ENCODE measurements around the gene SLC38A10.

Gene SLC38A10

DNA sequence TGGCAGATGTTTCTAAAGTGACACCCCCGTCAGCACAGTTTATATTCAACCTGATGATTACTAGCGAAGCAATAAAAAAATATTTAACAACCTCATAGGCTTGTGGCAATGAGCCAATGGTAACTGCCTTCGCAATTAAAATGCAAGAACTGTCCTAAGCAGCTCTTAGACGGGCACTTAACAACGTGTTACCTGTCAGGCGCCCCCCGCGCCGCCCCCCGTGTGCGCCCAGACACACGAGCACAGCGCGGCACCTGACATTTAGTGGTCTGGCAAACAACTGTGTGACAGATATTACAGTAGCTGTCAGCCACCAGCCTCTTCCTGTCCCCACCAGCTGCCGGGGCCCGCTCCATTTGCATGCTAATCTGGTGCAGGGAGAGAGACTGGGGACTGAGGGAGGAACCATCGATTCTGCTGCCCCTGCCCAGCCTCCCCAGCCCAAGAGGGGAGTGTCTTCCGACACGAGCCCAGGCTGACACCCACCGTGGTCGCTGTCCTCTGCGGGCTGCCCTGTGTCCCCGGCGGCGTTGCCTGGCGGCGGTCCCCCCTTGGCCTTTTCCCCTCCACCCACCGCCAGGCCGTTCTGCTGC is 43.3 kb downstream of the SLC38A10 start:
- no peak for DNase-seq

DNA sequence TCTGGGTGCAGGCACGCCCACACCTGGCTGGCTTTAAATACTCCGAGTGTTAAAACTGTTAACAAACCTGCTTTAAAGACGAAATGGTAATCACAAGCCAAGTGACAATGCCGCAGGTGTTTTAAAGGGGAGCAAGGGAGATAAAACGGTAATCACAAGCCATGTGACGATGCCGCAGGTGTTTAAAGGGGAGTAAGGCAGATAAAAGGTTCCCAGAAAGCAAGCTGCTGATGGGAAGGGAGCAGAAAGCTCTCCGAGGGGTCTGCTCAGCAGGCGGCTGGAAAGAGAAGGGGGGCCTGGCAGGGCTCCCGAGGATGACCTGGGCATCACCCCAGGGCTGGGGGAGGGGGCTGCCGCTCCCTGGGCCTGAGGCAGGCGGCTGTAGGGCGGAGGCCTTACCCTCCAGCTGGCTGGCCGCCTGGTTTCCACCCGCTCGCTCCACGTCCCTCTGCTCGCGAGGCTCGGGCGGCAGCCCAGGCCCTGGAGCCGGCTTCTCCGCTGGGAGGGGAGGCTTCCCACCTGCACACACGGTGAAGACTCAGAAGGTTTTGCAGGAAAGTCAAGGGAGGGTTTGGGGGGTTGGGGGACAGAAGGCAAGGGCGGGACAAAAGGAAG is 43.9 kb downstream of the SLC38A10 start:
- DNase-seq = no peak

DNA sequence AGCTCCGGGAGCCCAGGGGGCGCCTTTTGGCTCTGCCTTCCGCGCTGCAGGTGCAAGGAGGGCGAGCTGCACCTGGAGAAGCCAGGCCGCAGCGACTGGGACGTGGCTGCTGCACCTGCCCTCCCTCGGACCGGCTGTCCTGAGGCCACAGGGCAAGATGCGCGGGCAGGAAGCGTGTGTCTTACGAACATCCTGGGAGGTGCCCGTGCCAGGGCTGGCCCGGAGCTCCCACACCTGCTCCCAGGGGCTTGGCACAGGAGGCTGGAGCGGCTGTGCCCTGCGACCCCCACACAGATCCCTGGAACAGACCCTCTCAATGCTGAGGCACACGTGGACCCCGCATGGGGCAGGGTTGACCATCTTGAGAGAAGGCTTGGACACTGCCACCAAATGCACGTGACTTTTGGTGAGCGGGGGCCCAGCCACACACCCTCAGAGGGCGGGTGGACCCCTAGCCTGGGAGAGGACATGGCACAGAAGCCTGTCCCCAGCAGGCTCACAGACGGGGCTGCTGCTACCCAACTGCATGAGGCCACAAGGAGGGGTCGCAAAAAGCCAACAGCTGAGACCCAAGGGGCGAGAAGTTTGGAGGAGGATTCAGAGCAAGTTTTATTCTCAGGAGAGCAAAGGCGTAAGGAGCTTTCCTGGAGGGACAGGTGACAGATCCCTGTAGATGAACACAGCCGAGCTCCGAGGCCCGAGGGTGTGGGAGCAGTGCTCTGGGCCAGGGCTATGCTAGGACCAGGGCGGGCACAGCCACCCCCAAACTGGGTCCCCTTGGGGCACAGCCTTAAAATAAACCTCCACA is 44.6 kb downstream of the SLC38A10 start:
- DNase-seq = no peak

DNA sequence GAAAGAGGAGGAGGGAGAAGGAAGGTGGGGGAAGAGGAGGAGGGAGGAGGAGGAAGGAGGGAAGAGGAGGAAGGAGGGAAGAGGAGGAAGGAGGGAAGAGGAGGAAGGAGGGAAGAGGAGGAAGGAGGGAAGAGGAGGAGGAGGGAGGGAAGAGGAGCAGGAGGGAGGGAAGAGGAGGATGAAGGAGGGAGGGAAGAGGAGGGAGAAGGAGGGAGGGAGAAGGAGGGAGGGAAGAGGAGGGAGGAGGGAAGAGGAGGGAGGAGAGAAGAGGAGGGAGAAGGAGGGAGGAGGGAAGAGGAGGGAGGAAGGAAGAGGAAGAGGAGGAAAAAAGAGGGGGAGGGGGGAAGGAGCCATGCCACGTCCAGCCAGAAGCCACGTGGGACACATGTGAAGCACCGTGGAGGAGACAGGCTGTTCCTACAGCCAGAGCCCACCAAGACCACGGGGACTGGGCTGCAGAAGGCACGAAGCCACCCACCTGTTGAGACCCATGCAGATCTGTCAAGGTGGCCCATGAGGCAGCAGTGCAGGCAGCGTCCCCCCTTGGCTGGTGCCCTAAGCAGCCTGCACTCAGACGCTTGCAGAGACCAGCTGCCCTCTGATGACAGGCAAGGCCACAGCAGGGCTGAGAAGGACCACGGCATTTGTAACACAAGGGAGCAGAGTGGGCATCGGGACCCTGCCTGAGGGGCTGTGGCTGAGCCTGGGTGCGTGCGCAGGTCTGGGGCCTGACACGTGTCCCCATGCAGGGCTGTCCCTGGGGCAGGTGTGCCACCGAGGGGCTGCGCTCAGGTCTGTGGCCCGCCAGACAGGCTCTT is 45.7 kb downstream of the SLC38A10 start:
- DNase-seq = no peak

DNA sequence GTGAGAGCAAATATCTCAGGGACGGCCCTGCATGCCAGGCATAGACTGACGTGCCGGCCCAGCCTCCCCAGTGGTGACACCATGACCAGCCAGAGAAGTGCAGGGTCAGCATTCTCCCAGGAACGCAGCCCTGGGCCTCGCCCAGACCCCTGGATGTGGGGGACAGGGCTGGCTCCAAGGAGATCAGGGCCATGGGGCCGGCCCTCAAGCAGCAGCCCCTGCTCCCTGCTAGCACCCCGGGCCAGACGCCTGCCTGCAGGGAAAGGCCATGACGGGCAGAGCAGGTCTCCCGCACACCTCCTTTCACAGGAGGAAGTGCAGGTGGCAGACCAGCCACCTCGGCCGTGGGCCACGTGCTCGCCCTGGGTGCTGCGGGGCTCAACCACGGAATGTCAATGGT is 46.5 kb downstream of the SLC38A10 start:
- no peak for DNase-seq

DNA sequence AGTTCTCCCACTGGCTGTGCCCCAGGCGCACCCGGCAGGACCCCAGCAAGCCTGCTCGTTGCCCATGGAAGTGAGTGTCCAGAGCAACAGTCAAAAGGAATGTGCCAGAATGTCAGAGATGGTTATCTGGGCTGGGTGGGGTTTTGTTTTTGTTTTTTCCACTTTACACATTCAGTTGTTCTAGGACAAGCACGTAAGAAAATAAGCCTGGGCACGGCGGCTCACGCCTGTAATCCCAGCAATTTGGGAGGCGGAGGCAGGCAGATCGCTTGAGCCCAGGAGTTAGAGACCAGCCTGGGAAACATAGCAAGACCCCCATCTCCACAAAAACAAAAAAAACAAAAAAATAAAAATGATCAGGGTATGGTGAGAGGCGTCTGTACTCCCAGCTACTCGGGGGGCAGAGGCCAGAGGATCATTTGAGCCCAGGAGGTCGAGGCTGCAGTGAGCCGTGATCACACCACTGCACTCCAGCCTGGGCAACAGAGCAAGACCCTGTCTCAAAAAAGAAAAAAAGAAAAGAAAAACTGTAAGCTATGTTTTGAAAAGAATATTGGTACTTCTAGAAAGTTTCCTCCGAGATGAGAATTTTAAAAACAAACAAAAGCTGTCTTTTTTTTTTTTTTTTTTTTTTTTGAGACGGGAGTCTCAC is 47.6 kb downstream of the SLC38A10 start:
- no peak for DNase-seq

DNA sequence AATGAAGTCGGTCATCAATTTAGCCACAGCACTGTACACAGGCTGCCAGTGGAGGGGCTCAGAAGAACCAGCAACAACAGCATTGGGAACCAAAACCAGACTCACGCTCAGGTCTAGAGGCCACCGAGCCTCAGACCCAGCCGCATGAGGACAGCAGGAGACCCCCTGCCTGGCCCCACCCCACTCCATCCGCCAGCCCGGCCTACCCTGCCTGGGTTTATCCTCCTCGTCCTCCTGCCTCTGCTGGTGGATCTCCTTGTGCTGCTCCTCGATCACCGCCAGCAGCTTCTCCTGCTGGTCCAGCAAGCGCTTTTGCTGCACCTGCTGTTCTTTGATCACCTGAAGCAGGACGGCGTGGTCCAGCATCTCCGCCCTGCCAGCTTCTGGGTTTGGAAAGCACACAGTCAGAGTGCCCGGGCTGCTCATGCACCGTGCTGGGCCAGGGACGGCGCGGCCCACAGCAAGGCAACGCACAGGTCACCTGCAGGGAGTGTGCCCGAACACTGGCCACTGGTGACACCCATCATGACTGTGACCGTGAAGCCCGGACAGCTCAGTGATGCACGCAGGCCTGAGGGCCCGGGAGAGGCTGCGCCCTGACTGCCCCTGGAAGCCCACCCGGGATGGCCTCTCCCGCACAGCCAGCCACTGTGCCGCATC is 48.3 kb downstream of the SLC38A10 start:
- no peak for DNase-seq

DNA sequence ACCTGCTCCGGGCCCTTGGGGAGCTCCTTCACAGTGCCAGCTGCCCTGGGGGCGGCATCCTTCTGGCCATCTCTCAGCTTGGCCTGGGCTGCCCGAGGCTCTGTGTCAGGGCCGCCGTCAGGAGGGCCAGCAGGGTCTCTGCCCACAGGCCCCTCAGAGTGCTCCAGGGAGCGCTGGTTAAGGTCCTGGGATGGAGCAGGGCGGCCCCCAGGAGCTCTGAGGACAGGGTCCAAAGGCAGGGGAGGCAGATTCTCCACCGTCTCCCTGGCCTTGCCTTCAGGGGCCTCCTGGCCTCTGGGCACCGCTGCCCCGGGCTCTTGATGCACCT is 48.8 kb downstream of the SLC38A10 start:
- no peak for DNase-seq

DNA sequence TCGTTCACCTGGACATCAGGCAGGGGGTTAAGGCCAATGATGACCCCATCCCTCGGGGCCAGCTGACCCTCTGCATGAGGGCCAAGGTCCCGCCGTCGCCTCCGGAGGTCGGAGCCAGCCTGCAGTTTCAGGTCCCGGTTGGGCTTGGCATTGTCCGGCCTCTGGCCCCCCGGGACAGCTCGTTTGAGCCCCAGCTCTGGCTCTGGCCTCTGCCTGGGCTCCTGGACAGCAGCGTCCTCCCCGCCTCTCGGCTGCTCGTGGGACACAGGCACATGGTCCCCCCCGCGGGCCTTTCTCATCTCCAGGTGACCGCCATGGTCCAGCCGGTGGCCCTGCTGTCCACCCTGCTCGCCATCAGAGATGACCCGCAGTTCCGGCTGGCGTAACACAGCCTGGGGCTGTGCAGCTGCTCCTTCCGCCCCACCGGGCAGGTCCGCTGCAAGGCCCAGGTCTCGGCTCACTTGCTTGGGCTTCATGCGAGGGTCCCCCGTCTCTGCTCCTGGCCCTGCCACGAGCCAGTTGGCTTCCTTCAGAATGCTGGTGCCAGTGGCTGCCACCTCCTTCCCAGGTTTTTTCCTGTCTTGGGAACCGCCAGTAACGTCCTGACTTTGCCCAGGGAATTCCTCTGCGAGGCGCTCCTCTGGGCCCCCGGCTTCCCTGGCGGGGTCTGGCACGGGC is 49.3 kb downstream of the SLC38A10 start:
- no peak for DNase-seq

DNA sequence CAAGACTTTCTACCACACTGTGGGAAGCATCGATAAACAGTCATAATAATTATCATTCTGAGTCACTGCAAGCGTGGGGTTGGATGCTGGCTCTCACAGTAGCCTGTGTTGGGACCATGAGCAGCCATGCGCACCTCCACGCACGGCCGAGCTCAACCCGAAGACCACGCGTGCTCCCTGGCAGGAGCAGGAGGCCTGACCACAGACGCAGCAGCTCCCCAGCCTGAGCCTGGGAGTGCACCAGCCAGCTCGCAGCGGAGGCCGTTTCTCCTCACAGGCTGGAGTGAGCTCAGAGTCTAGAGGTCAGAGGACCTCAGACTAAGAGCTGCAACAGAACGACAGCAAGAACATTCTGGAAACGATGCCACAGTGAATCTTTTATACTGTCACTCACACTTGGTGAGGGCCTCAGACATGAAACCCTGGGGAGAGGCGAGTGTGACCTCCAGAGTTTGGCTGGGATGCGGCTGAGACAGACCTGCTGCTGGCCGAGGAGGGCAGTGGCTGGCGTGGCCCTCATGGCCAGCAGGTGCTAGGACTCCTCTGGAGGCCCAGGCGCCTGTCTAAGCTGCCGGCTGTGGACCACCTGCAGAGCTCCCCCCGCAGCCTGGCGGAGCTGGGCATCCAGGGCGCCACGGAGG is 50.0 kb downstream of the SLC38A10 start:
- no peak for DNase-seq

DNA sequence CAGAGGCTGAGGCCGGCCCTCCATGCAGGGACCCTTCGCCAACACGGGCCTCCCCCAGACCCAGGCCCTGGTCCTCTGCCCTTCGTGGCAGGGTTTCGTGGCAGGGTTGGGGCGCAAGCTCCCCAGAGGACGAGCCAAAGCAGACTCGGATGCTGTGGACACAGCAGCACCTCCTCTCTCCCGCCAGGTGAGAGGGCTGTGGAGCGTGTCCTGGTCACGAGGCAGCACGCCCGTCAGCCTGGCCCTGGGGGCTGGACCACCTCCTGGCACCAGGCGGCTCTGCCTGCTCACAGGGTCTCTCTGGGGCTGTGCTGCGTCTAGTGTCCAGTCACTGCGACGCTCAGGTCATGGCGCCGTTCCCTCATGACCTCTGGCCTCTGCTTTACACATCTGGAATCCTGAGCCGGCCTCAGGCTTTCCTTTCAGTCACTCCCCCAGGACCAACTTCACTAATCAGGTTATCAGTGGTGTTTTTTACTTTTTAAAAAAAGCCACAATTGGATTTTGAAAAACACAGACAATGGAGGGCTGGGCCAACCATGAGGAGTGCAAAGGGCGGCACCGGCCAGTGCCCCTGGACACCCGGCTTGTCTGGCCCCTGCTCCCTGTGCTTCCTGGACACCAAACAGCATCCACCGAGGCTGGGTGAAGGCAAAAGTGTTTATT is 50.6 kb downstream of the SLC38A10 start:
- no peak for DNase-seq

DNA sequence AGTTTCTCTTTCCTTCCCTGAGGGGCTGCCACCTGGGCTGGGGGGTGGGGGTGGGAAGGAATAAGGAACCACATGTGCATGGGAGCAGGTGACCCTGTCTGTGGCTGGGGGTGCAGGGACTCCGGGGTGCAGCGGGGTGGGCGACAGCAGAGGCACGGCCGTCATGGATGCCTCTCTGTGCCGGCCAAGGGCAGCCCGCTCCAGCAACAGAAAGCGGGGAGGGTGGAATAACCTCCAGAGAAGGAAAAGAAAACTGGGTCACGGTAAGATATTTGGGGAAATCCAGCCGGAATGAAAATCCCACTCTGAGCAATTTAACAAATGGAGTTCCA is 51.8 kb downstream of the SLC38A10 start:
- DNase-seq = no peak

DNA sequence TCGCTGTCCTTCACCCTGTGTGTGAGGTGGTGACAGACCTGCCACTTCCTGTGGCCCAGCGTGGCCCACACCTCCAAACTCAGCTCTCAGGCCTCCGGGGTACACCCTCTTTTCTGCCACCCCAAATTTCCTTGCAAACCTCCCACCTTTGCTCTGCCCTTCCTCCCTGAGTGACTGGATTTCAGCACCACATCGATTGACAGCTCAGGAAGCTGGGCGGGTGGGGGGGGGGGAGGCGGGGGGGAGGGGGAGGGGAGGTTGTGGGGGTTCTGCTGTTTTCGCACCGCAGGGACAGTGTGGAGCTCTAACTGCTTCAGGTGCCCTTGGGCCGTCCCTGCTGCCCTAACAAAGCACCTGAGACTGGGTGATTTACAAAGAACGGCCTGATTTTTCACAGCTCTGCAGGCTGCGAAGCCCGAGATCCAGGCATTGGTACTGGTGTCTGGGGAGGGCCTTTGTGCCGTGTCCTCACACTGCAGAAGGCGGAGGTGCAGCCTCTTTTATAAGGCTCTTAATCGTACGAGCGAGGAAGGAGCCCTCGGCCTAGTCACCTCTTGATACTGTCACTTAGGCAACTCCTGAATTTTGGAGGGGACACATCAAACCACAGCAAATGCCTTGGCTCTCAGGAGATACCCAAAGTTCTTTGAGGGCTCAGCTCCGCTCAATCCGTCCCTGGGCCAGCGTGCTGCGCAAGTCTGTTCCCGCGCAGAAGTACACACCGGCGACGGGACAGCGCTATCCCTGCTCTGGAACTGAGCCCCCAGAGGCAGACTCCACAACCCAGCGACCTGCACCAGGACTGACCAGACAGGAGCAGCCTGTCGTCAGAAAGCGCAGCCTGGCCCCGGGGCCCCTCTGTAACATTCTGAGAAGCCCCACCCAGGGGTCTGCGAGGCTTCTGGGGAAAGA is 52.4 kb downstream of the SLC38A10 start:
- DNase-seq = no peak

DNA sequence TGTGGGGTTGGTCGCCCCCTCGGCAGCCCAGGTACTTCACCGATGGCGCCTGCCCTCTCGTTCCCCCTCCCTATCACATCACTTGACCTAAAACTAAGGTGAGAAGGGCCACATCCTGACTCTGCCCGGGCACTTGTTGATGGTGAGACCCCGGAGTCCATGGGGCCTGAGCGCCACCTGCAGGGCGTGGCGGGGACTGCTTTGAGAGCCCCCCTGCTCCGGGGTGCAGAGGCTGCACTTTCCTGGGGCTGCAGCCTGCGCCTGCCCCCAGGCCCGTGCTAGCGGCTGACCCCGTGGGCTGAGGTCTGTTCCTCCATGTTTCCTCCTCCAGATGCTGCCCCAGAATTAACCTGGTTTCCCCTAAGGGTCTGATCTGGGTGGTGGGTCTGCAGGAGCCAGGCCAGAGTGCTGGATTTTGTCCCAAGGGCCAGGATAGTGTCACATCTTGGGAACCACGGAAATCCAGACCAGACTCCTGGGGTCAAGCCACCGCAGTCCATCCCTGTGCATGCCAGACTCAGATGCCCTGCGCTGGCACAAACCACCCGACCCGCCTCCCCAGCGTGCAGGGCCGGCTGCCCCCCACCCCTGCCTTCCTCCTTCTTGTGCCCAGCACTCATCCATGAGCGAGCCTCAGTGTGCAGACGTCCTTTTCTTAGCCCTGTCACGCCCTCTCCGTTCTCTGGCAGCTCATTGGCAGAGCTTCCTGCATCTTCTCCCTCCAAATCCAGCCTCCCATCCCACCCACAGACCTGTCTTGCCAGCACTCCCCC is 53.3 kb downstream of the SLC38A10 start:
- DNase-seq = peak; percentile 54 to 80 (median 69)

DNA sequence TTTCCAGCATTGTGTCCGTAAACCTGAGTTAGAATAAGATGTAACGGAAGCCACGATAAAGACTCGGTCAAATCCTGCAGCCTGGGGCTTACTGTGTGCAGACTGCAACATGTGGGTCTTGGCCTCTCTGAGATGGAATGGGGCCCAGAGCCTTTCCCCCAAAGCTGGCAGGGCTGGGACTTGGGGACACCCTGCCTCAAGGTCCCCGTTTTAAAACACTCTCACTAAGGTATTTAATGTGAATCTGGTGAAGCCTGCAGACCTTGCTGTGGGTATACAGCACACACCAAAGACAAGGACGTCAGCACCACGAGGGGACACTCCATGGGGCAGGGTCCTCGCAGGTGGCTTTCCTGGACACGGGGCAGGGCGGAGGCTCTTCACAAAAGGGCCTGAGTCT is 53.9 kb downstream of the SLC38A10 start:
- no peak for DNase-seq

DNA sequence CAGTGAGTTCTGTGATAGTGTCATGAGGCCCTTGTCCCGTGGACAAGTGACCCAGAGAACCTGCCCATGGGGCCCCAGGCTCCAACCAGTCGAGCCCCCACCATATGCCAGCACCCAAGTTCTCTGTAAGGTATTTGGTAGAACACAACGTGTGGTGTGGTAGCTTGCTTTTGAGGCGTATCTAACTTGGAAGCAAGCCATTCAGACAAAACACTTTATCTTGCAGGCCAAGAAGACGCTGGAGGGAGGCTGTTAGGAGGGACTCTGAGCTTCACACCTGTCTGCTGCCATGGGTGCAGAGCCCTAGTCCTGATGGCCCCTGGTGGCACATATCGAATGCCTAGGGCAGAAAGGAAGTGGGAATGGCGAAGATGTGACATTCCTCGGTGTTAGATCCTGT is 54.3 kb downstream of the SLC38A10 start:
- DNase-seq = no peak

DNA sequence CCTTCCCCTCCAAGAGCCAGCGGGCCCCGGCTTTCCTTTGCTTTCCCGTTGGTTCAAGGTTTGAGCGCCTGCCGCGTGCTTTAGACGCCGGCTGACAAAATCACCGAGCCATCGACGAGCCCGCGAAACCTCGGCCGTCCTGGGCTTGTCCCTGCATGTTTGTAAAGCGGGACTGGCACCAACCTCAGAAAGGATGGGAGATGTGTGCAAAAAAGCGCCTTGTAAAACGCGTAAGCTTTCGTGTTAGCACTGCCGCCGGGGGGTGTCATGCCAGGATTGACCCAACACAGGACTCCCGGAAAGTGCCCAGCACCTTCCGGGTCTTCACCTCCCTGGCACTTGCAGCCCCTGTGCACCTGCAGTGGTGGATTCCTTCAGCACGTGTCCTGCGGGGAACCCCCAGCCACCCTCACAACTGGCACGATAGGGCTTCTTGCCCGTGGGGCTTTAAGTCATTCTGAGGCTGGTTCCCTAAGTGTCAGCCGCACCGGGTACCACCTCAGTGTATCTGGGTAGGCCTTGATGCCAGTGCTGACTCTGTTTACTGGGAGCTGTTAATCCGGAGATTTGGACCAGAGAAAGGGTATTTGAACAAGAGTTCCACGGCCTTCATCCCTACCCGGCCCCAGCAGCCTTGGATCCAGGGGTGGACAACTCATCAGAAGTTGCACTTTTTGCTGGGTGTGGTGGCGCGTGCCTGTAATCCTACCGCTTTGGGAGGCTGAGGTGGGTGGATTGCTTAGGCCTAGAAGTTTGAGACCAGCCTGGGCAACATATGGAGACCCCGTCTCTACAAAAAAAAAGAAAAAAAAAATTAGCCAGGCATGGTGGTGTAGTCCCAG is 55.2 kb downstream of the SLC38A10 start:
- peak in 1 of 3 donors; percentile 20 for DNase-seq

Measured in suppressor macrophage treated with lipopolysaccharide for 1 hour (primary cell).